ENCODE data around the gene NLRP5. TPM values are rescaled to one million over a fixed set of nuclear protein-coding genes. Genes with fewer than 3 reads are reported as not detected.
"Not testable (repeated sequence)": the region's sequence is repeated elsewhere in the genome, so short reads cannot be mapped to it uniquely, and the experiment has no call there.

NLRP5 gene
- total RNA-seq, 1 experiment from 2014 or later: not detected

GRCh38 chr19:56105090-56105701 lies 118.6 kb downstream of the NLRP5 start:
- BruUV-seq (replicated peaks): no TSS peak
- Histone ChIP-seq H3K27me3 (replicated peaks; ENCODE audit: control insufficient read depth, insufficient read depth, low read length) (no peaks in the 10 kb centered on the region), H3K36me3 (ENCODE audit: control insufficient read depth, insufficient read depth, low read length) (peaks cover 1% of the 10 kb centered on the region), H3K9me3 (no peaks in the 10 kb centered on the region), H3K4me3 (ENCODE audit: low read depth, low read length) (no peak overlapping the region), H3K4me1 (no peaks in the 10 kb centered on the region)
- peaks cover 6% of the 10 kb centered on the region for H3K4me1 Mint-ChIP-seq (ENCODE audit: low read depth, unreplicated experiment)
- no peaks in the 10 kb centered on the region for H3K27me3 Mint-ChIP-seq (ENCODE audit: insufficient read depth, unreplicated experiment)
- ChIA-PET POLR2A (no interaction called here), CTCF (interaction anchor here (1.0 to 1.4 kb wide), 2 partner anchors 66 to 228 kb away, joined by 3 to 4 read pairs; no protein-coding TSS in a partner anchor)
- peak; percentile 36 to 46 for TF ChIP-seq CTCF (IDR thresholded peaks at IDR 0.05; ENCODE audit: insufficient read depth in 1 of 2, low read depth in 1 of 2, low read length in 1 of 2, severe bottlenecking in 1 of 2, unreplicated experiment in 1 of 2)
- peak in 1 of 2 experiments; percentile 56 for DNase-seq
- intact Hi-C loops (cut with micrococcal nuclease; ENCODE audit: unreplicated experiment): loop anchor here (1.0 kb wide), 1 partner anchor 67 kb away; no protein-coding TSS in a partner anchor
- H3K4me3 Mint-ChIP-seq (ENCODE audit: unreplicated experiment): no peak overlapping the region
- H3K27ac Mint-ChIP-seq (ENCODE audit: unreplicated experiment): peak overlapping the region; percentile 48
- peaks cover 77% of the 10 kb centered on the region for H3K36me3 Mint-ChIP-seq (ENCODE audit: insufficient read depth, unreplicated experiment)
- H3K9me3 Mint-ChIP-seq (ENCODE audit: unreplicated experiment): no peaks in the 10 kb centered on the region

GRCh38 chr19:56105831-56106396 lies 119.3 kb downstream of the NLRP5 start:
- CTCF ChIA-PET: interaction anchor here (1.4 kb wide), 1 partner anchor 228 kb away, joined by 4 read pairs; no protein-coding TSS in a partner anchor
- POLR2A ChIA-PET; H3K9me3 ChIP-seq; H3K4me1 Mint-ChIP-seq (ENCODE audit: low read depth, unreplicated experiment); DNase-seq; H3K36me3 ChIP-seq (ENCODE audit: control insufficient read depth, insufficient read depth, low read length); H3K4me3 ChIP-seq (ENCODE audit: low read depth, low read length); H3K4me3 Mint-ChIP-seq (ENCODE audit: unreplicated experiment); H3K4me1 ChIP-seq; BruUV-seq (replicated peaks); H3K27me3 Mint-ChIP-seq (ENCODE audit: insufficient read depth, unreplicated experiment); H3K27me3 ChIP-seq (replicated peaks; ENCODE audit: control insufficient read depth, insufficient read depth, low read length); H3K9me3 Mint-ChIP-seq (ENCODE audit: unreplicated experiment): not testable (repeated sequence)
- peaks cover 76% of the 10 kb centered on the region for H3K36me3 Mint-ChIP-seq (ENCODE audit: insufficient read depth, unreplicated experiment)
- intact Hi-C loops (cut with micrococcal nuclease; ENCODE audit: unreplicated experiment): loop anchor here (1.0 kb wide), 1 partner anchor 66 kb away; no protein-coding TSS in a partner anchor
- H3K27ac Mint-ChIP-seq (ENCODE audit: unreplicated experiment): peak overlapping the region; percentile 48

- H3K4me3 ChIP-seq (ENCODE audit: low read depth, low read length): no peak overlapping the region
- H3K9me3 ChIP-seq: no peaks in the 10 kb centered on the region
- no peak overlapping the region for H3K4me3 Mint-ChIP-seq (ENCODE audit: unreplicated experiment)
- H3K36me3 ChIP-seq (ENCODE audit: control insufficient read depth, insufficient read depth, low read length): peaks cover 1% of the 10 kb centered on the region
- no peak for TF ChIP-seq CTCF (IDR thresholded peaks at IDR 0.05; ENCODE audit: insufficient read depth in 1 of 2, low read depth in 1 of 2, low read length in 1 of 2, severe bottlenecking in 1 of 2, unreplicated experiment in 1 of 2)
- DNase-seq: no peak
- POLR2A ChIA-PET: no interaction called here
- peaks cover 6% of the 10 kb centered on the region for H3K4me1 Mint-ChIP-seq (ENCODE audit: low read depth, unreplicated experiment)
- CTCF ChIA-PET: no interaction called here
- H3K27ac Mint-ChIP-seq (ENCODE audit: unreplicated experiment): peak overlapping the region; percentile 48
- no peaks in the 10 kb centered on the region for H3K27me3 Mint-ChIP-seq (ENCODE audit: insufficient read depth, unreplicated experiment)
- no peaks in the 10 kb centered on the region for H3K9me3 Mint-ChIP-seq (ENCODE audit: unreplicated experiment)
- peaks cover 10% of the 10 kb centered on the region for H3K4me1 ChIP-seq
- H3K36me3 Mint-ChIP-seq (ENCODE audit: insufficient read depth, unreplicated experiment): peaks cover 71% of the 10 kb centered on the region
- BruUV-seq (replicated peaks): no TSS peak
- no peaks in the 10 kb centered on the region for H3K27me3 ChIP-seq (replicated peaks; ENCODE audit: control insufficient read depth, insufficient read depth, low read length)
- intact Hi-C loops (cut with micrococcal nuclease; ENCODE audit: unreplicated experiment): no loop called here
Observed at GRCh38 chr19:56106397-56106849, 119.8 kb downstream of the NLRP5 start.

Measured in Caco-2 (cell line).